Stimulated activated CD8-positive, alpha-beta memory T cell treated with anti-CD3 and anti-CD28 coated beads, Interleukin-7, amount 100 ng/mL, for 4 hours (primary cell): ENCODE data around the gene COL7A1.

Experiments
- DNase-seq, 2 donors: peaks; one replicate each; pipeline ENCODE4 v3.0.0-alpha.2; 2020; ENCODE audit warnings: low read depth in 2 of 2

COL7A1 gene

DNA sequence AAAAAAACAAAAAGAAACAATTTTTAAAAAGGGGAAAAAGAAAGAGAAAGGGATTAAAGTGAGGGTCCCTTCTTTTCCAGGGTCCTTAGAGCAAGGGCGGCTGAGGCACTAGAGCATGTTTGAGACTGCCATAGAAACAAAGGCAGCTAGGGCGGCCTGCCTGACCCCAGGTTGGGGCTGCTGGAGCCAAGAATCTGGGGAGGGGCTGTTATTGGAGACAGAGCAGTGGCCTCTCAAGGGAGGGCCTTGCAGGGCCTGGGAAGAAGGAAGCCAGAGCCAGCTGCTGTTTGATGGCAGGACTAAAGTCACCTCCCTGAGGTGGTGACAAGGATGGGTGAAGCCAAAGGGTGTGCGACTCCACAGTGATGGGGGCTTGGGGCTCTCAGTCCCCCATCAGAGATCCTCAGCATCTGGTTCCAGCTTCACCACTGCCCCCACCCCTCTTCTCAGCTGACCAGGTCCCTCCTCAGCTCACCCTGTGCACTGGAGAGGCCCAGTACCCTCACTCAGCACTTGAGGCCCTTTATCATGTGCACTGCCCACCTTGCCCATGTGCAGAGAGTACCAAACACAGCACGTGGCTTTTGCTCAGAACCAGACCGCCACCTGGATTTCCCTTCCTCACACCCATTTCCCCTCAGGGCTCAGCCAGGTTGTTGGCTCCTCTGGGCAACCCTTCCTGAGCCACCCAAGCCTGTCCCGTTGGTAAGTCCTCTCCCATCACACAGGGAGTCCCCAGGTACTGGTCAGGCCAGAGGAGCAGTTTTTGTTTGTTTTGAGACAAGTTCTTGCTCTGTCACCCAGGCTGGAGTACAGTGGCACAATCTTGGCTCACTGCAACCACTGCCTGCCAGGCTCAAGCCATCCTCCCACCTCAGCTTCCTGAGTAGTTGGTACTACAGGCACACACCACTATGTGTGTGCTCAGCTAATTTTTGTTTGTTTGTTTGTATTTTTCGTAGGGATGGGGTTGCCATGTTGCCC lies 24.7 kb upstream of the COL7A1 start:
- no peak for DNase-seq

DNA sequence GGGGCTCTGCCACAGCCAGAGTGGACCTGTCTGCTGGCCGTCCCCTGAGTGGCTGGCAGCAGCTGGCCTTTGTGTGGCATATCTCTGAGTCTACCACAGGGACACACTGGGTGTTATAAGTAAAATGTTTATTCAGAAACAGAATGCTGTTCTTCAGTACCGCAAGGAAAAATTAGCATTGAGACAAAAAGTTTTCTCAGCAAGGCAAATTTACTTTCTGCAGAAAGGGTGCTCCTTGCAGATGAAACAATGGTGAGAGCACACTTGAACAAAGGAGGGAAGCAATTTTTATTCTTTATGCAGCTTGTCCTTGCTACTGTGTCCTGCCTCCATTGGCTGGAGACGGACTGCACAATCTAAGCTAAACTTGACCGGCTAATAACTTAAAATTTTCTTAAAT lies 22.4 kb upstream of the COL7A1 start:
- DNase-seq = no peak

GRCh38 chr3:48614044-48614443 lies 18.9 kb upstream of the COL7A1 start:
- DNase-seq = no peak

DNA sequence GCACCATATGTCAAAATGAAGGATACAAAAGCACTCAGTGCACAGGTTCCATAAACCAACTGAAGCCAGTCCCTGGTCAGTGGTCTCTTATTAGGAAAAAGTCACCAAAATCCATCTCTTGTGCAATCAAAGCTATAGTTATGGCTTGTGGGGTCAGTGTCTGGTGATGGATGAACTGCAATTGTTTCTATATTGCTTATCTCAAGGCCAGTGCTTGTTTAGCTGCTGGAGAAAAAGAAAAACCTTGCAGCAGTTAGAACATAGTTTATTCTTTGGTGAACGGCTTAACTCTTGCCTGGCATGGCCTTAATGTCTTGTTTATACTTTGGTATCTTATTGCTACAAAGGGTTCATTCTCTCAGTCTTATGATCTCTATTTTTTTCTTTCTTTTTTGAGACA lies 17.2 kb upstream of the COL7A1 start:
- DNase-seq = no peak

DNA sequence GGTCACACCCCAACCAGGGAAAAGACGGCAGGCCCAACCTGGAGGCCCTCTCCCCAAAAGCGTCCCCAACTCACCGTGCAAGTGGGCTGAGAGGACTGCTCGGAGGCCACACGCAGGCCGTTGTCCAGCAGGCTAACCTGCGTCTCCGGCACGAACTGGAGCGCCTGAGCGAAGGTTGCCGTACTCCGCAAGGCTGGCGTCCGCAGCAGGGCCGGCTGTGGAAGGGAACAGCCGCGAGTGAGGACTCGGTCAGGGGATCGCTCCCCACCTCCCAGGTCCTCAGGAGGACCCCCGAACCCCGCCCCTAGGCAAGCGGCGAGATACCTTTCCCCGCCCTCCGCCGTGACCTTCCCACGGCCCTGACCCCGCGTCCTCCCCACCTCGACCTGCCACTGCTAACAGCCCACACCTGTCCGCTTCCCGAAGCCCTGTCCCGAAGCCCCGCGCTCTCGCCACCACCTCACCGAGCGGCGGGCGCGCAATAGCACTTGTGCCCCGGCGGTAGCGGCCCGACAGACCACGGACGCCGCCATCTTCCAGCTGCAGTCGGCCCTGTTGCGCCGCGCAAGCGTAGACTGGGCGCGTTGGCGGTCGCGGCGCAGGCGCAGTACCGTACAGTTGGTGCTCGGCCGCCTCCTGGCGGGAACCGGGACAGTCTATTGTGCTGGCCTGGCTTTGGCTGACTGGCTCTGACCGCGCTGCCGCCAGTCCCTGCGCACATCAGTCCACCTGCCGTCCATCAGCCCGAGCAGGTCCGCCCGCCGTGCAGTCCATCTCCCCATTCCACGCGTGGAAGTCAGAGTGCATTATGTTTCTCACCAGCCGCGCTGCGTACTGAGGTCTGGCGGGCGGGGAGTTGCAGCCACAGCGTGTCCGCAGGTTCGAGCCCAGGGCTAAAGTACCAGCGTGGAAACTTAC lies 14.2 kb upstream of the COL7A1 start, which contains the start of gene UQCRC1:
UQCRC1 (minus strand) TSS at position 559 of the 918 bp plus-strand sequence; CDS start at position 533, 26 bp downstream.
- DNase-seq = peak; percentile 76 to 86

GRCh38 chr3:48607519-48607918 lies 12.4 kb upstream of the COL7A1 start:
- no peak for DNase-seq

DNA sequence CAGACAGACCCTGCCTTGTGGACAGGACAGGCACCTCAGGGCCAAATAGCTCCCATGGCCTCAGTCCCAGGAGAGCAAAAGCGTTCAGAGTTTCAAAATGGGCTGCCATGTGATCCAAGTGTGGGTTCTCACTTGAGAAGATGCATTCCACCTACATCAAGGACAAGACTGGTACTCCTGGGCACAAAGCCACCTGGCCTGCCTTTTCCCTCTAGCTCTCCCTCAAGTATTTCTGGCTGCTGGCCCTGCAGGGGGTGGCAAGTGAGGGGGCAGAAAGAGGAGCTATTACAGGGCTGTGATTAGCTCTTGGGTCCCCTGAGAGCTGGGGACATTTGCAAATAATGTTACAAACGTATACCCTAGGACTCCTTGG lies 6.5 kb upstream of the COL7A1 start:
- DNase-seq = no peak

DNA sequence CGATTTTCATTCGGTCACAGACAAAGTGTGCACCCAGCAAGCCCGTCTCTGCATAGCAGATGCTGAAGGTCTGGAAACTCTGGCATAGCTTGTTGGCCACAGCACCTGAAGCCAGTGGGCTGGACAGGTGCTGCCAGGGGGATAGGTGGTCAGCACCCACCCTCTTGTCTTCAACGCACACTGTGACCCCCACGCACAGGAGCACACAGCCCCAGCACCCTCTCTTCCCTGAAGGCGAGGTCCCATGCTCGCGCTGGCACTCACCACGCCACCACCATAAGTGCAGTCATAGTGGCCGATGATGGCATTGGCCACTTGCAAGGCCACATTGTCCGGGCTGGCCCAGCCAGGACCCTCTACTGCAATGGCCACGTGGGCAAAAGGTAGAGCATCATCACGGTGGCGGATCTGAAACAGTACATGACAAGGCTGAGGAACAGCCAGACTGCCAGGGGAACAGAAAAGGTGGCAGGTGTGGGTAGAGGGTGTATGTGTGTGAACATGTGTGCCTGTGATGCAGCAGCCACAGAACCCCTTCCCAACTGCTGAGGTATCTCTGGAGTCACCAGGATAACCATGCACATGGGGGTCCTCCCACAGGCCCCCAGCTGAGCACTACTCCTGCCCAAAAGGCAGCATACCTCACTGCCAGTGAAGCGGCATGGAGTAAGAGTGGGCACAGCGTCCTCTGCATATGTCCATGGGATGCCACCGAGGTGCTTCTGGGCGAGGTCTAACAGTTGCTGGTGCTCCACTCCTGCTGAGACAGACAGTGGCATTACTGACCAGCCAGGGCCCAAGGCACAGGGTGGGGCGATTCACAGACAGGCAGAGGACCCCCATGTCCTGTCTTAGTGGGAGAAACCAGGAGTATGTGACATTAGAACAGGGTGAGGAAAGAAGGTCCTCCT lies 5.8 kb upstream of the COL7A1 start:
- DNase-seq = no peak

DNA sequence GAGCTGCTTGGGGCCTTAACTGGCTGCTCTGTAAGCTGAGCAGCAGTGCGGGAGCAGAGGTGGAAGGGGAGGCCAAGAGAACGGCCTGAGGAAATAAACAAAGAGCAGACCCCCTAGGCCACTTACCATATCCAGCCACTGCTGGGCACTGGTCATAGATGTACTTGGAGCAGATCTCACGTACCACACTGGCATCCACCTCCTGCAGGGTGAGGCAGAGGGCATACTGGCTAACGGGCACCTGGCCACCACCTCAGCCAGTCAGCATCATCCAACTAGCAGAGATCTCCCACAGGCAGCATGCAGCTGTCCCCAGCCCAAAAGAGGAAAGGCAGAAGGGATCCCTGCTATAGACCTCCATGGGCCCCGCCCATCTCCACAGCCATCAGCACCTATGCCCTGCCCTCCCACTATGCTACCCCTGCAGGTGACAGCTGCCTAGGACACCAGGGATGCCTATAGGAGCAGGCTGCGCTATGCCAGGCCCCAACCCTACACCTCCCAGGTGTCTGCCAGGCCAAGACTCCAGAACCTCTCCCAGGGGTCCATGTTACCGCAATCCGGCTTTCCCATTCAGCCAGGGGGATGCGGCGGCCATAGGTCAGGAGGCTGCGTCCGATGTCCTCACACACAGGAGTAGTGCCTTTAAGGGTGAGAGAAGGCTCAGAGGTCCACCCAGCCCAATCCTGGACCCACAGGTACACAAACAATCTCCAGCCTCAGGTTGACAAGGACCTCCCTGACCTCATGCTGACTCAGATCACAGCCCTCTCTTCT lies 4.6 kb upstream of the COL7A1 start:
- no peak for DNase-seq

- DNase-seq = no peak
These were observed 4.0 kb upstream of the COL7A1 start for GRCh38 chr3:48599077-48599501.

GRCh38 chr3:48598323-48599076 lies 3.4 kb upstream of the COL7A1 start:
- no peak for DNase-seq

- DNase-seq = no peak
These were observed 2.3 kb upstream of the COL7A1 start for GRCh38 chr3:48597408-48597800.

DNA sequence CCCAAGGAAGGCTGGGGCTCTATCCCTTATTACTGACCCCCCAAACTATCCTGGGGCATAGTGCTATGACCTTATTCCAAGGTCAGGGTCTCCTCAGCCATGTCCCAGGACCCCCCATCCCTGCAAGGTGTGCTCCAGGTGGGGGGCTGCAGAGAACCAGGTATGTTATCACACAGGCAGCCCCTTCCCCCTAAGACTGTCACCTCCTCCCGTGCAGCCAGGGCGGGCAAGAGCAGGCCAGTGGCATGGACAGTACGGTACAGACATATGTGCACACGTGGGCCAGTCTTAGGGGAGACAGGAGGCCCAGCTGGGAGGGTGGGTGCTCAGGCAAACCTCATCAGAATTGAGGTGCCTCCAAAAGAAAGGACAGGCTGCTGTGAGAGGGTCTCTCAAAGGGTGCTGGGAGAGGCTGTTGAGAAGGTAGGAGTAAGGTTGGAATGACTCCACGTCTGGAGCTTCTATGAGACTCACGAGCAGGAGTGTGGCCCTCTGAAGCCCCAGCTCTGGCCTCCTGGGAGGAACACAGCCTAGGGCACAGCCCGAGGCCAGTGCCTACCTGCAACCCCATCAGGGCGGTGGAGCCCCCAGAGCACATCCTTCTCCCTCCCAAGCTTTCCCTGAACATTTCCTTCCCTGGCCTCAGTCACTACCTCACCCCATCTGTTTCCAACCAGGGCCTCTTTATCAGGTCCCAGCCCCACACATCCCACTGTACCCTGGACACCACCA lies 1.7 kb upstream of the COL7A1 start:
- DNase-seq = no peak

DNA sequence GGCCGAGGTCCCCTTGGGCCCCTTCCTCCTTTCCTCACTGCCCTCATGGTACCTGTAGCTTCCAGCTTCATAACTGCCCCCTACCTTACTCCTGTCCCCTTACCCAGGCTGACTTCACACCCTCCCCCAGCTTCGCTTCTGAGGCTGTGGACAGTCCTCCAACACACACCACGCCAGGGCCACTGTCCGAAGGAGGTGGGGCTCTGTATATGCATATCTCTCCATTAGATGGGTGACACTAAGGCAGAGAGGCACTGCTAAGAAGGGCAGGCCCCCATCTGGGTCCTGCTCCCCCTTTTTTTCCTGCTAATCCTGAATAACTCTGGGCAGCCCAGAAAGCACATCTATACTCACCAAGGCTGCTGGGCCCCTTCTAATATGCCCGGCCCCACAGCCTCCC lies 1.0 kb upstream of the COL7A1 start:
- no peak for DNase-seq

DNA sequence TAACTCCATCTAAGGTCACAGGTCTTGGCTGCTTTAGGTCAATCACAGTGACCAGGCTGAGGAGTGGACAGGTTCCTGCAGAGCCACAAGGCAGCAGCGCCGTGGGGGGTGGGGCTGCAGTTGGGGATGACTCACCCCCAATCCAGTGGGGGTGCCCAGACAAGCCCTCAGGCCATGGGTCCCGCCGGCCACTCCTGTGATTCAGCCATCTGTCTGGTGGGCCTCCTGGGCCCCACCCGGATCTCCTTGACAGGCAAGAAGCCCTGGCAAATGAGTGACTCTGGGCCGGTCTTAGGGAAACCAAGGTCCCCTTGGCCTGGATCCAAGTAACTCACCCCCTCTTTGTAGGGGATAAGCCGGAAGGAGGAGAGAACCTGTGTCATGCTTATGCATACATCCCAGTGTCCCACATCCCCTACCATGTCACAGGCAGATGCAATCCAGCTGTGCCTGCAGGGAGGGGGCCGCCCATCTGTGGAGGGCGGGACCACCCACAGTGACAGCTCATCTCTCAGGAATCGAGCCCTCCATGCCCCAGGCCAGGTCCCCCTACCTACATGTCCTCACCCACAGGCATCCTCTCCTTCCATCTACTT lies 495 bp upstream of the COL7A1 start:
- DNase-seq = no peak

- DNase-seq = no peak
These were observed 596 bp downstream of the COL7A1 start for GRCh38 chr3:48594417-48595049.

DNA sequence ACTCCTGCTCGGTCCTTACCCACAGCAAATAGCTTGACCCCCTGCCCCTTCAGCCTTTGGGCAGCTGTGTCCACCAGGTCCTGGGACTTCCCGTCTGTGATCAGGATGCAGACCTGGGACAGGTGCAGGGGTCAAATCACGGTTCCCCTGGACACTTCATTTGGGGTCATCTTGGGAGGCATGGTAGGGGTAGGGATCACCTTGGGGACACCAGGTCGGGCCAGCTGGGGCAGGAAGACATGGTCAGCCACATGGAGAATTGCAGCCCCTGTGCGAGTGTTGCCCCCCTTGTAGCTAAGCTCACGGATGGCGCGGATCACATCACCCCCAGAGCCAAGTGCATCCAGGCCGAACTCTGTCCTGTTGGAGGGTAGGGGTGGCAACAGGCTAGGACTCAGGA lies 1.8 kb downstream of the COL7A1 start:
- DNase-seq = no peak

GRCh38 chr3:48592519-48593087 lies 2.5 kb downstream of the COL7A1 start:
- DNase-seq = no peak
